Ovary (tissue), 9 donors: ENCODE results near the gene FAAH. TPM values are rescaled to one million over a fixed set of nuclear protein-coding genes. Genes with fewer than 3 reads are reported as not detected.

Experiments used
- DNase-seq, 5 donors: peaks; one replicate each; pipeline ENCODE4 v3.0.0-alpha.2; 2019 to 2020
- H3K27ac ChIP-seq, 2 donors: fragments of 200-600 bp; one replicate each; pipeline versions ENCODE4 v1.5.1 to v1.8.0; 2019 to 2022
- H3K27me3 ChIP-seq: fragments of 200-600 bp; one replicate; pipeline ENCODE4 v1.8.0; 2022
- H3K36me3 ChIP-seq: fragments of 200-600 bp; sonication (generic); one replicate; pipeline ENCODE4 v1.5.1; 2019
- H3K4me1 ChIP-seq: one replicate; pipeline ENCODE4 v1.8.1; 2013; ENCODE audit warnings: mild to moderate bottlenecking, moderate library complexity; ENCODE audit not compliant: insufficient read depth
- H3K4me3 ChIP-seq: fragments of 200-600 bp; sonication (generic); one replicate; pipeline ENCODE4 v1.5.1; 2017
- H3K9me3 ChIP-seq, 2 donors: fragments of 200-600 bp in 1 of 2; sonication (generic) in 1 of 2; one replicate each; pipeline versions ENCODE4 v1.5.1 to v1.8.1; 2013 to 2019; ENCODE audit warnings: mild to moderate bottlenecking in 1 of 2, moderate library complexity in 1 of 2
- EP300 ChIP-seq: sonication (generic); formaldehyde crosslinking; IDR thresholded peaks from one replicate; pipeline ENCODE4 v1.6.1; 2017; ENCODE audit warnings: antibody characterized with exemption
- POLR2A ChIP-seq: fragments of 450-650 bp; IDR thresholded peaks from one replicate; pipeline ENCODE4 v1.6.1; 2017; ENCODE audit warnings: antibody characterized with exemption, mild to moderate bottlenecking, moderate library complexity
- WGBS, 3 donors: extraction: QIAGEN DNeasy Blood & Tissue Kit in 1 of 3; methylation state at CpG; one replicate each; pipeline versions ENCODE4 v1.1.5 to v1.1.7; 2013 to 2017; 5-methylcytosine and 5-hydroxymethylcytosine counted together
- intact Hi-C, 4 donors: fragments of 100-400 bp; cut with DNase I; formaldehyde crosslinking; loops; one replicate each; pipeline versions ENCODE4 v1.11.0 to v1.15.1; 2022 to 2023
- polyA plus RNA-seq, 2 donors: library from polyadenylated mRNA; stranded (reverse); fragments of 200-250 nt in 1 of 2; fragments of 350-450 nt in 1 of 2; fragmentation: Illumina TruSeq in 1 of 2; extraction: RNeasy Lipid Tissue Mini Kit (QIAGEN cat#74804) in 1 of 2; gene quantifications; one replicate each; pipeline ENCODE4 v1.2.3, GENCODE V29; 2013 to 2014
- total RNA-seq, 7 donors: library from RNA; depleted of rRNA in 2 of 7; stranded (reverse); fragments of >200 nt in 2 of 7; fragmentation: NEBNext Ultra II Directional in 3 of 7; extraction: Animal tissue kit (Norgen Biotek cat#: 25700) in 3 of 7; gene quantifications; one replicate each; pipeline versions ENCODE4 v1.1.0 to v1.2.4, GENCODE V29; 2016 to 2023
- TF ChIP-seq, protein P1 (sequence below), 3 donors: fragments of 450-650 bp in 2 of 3; fragments of 200-600 bp in 1 of 3; IDR thresholded peaks; one replicate each; pipeline versions ENCODE4 v1.5.1 to v1.8.0; 2016 to 2022; ENCODE audit warnings: antibody characterized with exemption in 3 of 3, mild to moderate bottlenecking in 1 of 3
- donor health status: DM: no; HTN: no; CAD: no; lungs with moderate emphysema.
- donor health status: DM: no; HTN: no; CAD: no.
- donor health status: Bipolar disorder and iron deficiency.
- donor health status: DM: yes; HTN: yes; CAD: no.
- donor health status: DM: no; HTN: no; CAD: no.
- donor health status: DM: yes; HTN: yes; CAD: no.

FAAH gene
- total and polyA plus RNA-seq, 9 donors = 1.3 to 32.7 (median 8.4) TPM

DNA sequence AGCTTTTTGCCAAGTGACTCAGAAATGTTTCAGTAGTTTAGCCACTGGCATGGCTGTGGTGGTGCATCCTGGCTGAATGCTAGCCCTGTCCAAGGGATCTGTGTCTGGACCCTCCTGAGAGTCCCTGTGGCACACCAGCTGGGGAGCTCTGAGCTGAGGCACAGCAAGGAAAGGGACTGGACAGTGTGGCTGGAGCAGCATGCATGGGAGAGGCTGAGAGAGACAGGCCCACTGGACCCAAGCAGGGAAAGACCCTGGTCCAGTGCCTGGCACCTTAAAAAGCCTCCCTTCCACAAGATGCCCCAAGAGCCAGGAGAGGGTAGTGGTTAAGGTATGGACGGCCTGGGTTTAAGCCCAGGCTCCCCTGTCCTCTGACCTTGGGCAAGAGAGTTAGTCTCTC, 35.3 kb downstream of the FAAH start:
- Histone ChIP-seq H3K4me3 (no peak overlapping the region), H3K27ac (no peak overlapping the region), H3K27me3 (no peaks in the 10 kb centered on the region), H3K4me1 (no peaks in the 10 kb centered on the region), H3K36me3 (no peaks in the 10 kb centered on the region), H3K9me3 (no peaks in the 10 kb centered on the region)
- intact Hi-C loops = no loop called here
- no peak for TF ChIP-seq POLR2A
- no peak for TF ChIP-seq EP300
- TF ChIP-seq, protein P1, sequence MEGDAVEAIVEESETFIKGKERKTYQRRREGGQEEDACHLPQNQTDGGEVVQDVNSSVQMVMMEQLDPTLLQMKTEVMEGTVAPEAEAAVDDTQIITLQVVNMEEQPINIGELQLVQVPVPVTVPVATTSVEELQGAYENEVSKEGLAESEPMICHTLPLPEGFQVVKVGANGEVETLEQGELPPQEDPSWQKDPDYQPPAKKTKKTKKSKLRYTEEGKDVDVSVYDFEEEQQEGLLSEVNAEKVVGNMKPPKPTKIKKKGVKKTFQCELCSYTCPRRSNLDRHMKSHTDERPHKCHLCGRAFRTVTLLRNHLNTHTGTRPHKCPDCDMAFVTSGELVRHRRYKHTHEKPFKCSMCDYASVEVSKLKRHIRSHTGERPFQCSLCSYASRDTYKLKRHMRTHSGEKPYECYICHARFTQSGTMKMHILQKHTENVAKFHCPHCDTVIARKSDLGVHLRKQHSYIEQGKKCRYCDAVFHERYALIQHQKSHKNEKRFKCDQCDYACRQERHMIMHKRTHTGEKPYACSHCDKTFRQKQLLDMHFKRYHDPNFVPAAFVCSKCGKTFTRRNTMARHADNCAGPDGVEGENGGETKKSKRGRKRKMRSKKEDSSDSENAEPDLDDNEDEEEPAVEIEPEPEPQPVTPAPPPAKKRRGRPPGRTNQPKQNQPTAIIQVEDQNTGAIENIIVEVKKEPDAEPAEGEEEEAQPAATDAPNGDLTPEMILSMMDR (IDR thresholded peaks at IDR 0.05) = no peak
- DNase-seq = no peak
- WGBS, 3 donors = 74 to 100% (median 76%) methylated on average over 1 of the region's 1 CpG

DNA sequence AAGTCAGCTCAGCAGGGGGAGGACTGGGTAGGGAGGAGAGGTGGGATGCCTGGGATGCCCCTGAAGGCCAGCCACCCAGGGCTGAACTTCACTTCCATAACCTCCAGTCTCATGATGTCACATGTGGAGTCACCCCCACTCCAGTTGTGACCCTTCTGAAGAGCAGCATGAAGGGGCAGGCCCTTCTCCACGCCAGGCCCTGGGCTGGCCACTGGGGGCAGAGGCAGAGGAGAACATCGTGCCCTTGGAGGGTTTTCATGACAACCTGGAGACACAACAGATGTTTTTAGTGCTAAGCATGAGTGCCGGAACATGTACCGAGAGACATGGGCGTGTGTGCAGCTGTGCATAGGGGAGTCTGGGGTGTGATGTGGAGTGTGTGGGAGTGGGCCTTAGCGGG, 37.6 kb downstream of the FAAH start:
- WGBS, 3 donors = 37 to 55% (median 40%) methylated on average over 6 of the region's 6 CpGs

DNA sequence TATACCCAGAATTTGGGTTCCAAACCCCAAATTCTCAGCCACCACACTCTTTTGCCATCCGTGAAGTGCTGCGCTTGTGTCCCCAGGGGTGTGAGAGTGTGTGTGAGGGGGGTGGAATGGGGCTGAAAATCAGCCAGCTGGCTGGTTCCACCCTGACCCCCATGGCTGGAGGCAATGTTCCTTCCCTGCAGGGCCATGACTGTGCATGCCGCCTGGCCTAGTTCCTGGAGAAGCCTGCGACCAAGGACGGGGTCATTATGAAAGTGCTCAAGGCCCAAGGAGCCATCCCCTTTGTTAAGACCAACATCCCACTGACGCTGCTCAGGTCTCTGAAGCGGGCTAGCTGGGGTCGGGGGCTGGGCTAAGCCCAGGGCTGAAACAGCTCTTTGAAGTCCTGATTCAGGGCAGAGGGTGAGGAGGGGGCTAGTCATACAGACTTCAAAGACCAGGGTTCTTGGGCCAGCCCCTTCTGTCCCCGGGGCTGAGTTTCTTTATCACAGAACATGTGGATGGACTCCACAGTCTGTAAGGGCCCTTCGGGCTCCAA, 38.7 kb downstream of the FAAH start:
- intact Hi-C loops = no loop called here

More for the DNA sequence above, 37.6 kb downstream of the FAAH start:
- no peaks in the 10 kb centered on the region for H3K4me1 ChIP-seq
- no peaks in the 10 kb centered on the region for H3K27me3 ChIP-seq
- H3K9me3 ChIP-seq = no peaks in the 10 kb centered on the region
- TF ChIP-seq EP300 (no peak), POLR2A (no peak)
- TF ChIP-seq, protein P1 (IDR thresholded peaks at IDR 0.05) = no peak
- H3K4me3 ChIP-seq = no peak overlapping the region
- DNase-seq = no peak
- H3K36me3 ChIP-seq = no peaks in the 10 kb centered on the region
- no peak overlapping the region for H3K27ac ChIP-seq
- intact Hi-C loops = no loop called here

GRCh38 chr1:46434358-46434757, 40.2 kb downstream of the FAAH start:
- Histone ChIP-seq H3K4me3 (no peak overlapping the region), H3K9me3 (no peaks in the 10 kb centered on the region), H3K27ac (no peak overlapping the region), H3K27me3 (no peaks in the 10 kb centered on the region), H3K4me1 (no peaks in the 10 kb centered on the region), H3K36me3 (no peaks in the 10 kb centered on the region)
- TF ChIP-seq, protein P1 (IDR thresholded peaks at IDR 0.05) = no peak
- no peak for TF ChIP-seq EP300
- no peak for TF ChIP-seq POLR2A
- no peak for DNase-seq
- intact Hi-C loops = no loop called here
- WGBS, 3 donors = 93 to 96% (median 95%) methylated on average over 3 of the region's 3 CpGs

More for the DNA sequence above, 38.7 kb downstream of the FAAH start:
- WGBS, 3 donors = 53 to 63% (median 60%) methylated on average over 10 of the region's 10 CpGs
- H3K4me1 ChIP-seq = no peaks in the 10 kb centered on the region
- H3K9me3 ChIP-seq = no peaks in the 10 kb centered on the region
- no peak overlapping the region for H3K4me3 ChIP-seq
- no peaks in the 10 kb centered on the region for H3K27me3 ChIP-seq
- DNase-seq = no peak
- H3K27ac ChIP-seq = no peak overlapping the region
- H3K36me3 ChIP-seq = no peaks in the 10 kb centered on the region
- TF ChIP-seq POLR2A = no peak
- TF ChIP-seq, protein P1 (IDR thresholded peaks at IDR 0.05) = no peak
- no peak for TF ChIP-seq EP300
